ENCODE data around the gene CHKA. TPM values are rescaled to one million over a fixed set of nuclear protein-coding genes. Genes with fewer than 3 reads are reported as not detected.

CHKA gene
- total and polyA plus RNA-seq, 2 experiments from 2014 or later: 37.1 to 94.4 TPM

GRCh38 chr11:68038226-68038717, 82.9 kb downstream of the CHKA start (continued):
- TF ChIP-seq EZH2 (IDR thresholded peaks at IDR 0.05; ENCODE audit: low read depth, unreplicated experiment) (no peak), STAT1 (IDR thresholded peaks at IDR 0.05; ENCODE audit: unreplicated experiment) (no peak), CTCF (conservative IDR thresholded peaks at IDR 0.05; ENCODE audit: low read depth in 2 of 2) (no peak)

GRCh38 chr11:68037411-68038225, 83.6 kb downstream of the CHKA start:
- Histone ChIP-seq H2AFZ (no peak overlapping the region), H3K4me1 (ENCODE audit: insufficient read depth) (peaks cover 18% of the 10 kb centered on the region), H3K27me3 (ENCODE audit: insufficient read depth) (no peaks in the 10 kb centered on the region), H3K27ac (ENCODE audit: low read depth) (no peak overlapping the region), H3K36me3 (ENCODE audit: insufficient read depth) (peaks cover 6% of the 10 kb centered on the region; the same call in 1 of the 2 replicates), H4K20me1 (replicated peaks; ENCODE audit: insufficient read depth) (no peaks in the 10 kb centered on the region), H3K4me2 (no peak overlapping the region), H3F3A (replicated peaks; ENCODE audit: low read depth) (peaks cover 10% of the 10 kb centered on the region; the same call in 1 of the 2 replicates), H3K79me2 (replicated peaks; ENCODE audit: insufficient read depth) (no peaks in the 10 kb centered on the region), H3K9me2 (ENCODE audit: insufficient read depth) (no peaks in the 10 kb centered on the region), H3K4me3 (no peak overlapping the region)
- Mint-ChIP-seq H3K9me3 (no peaks in the 10 kb centered on the region), H3K27ac (no peak overlapping the region; the same call in 1 of the 2 replicates), H3K36me3 (ENCODE audit: low read depth) (peaks cover 11% of the 10 kb centered on the region), H3K27me3 (ENCODE audit: insufficient read depth, low read depth, poor library complexity) (peaks cover 14% of the 10 kb centered on the region), H3K4me3 (no peak overlapping the region), H3K4me1 (peaks cover 7% of the 10 kb centered on the region)
- TF ChIP-seq CREB1 (CRISPR knock-in tag; IDR thresholded peaks at IDR 0.05; ENCODE audit: low read depth) (no peak), ZNF462 (CRISPR knock-in tag; IDR thresholded peaks at IDR 0.05) (no peak), EZH2phosphoT487 (IDR thresholded peaks at IDR 0.05; ENCODE audit: unreplicated experiment) (no peak), ZNF331 (CRISPR knock-in tag; IDR thresholded peaks at IDR 0.05; ENCODE audit: low read depth) (no peak), ZNF114 (CRISPR knock-in tag; IDR thresholded peaks at IDR 0.05) (no peak), ETS1 (IDR thresholded peaks at IDR 0.05) (no peak), NANOG (IDR thresholded peaks at IDR 0.05; ENCODE audit: borderline replicate concordance) (no peak)
- ATAC-seq: no peak
- no peak for DNase-seq (ENCODE audit: low spot score)
